Activated CD4-positive, CD25-positive, alpha-beta regulatory T cell treated with anti-CD3 and anti-CD28 coated beads, Interleukin-2, amount 50 U/mL, for 16 hours (primary cell): ENCODE results near the gene PKD2.
A peak's percentile ranks its signal among the peaks of the same experiment; 100 is the strongest.

Experiments
- DNase-seq: peaks from one replicate; pipeline ENCODE4 v3.0.0-alpha.2; 2020; ENCODE audit warnings: low read depth, low spot score

Gene PKD2

GRCh38 chr4:88007304-88008121 is at the start of gene PKD2:
PKD2 (plus strand) TSS chr4:88007635; CDS start chr4:88007734, 99 bp downstream.
- peak; percentile 53 for DNase-seq

- DNase-seq, result no peak
Measured at GRCh38 chr4:87961993-87962392, 45.4 kb upstream of the PKD2 start.

DNA sequence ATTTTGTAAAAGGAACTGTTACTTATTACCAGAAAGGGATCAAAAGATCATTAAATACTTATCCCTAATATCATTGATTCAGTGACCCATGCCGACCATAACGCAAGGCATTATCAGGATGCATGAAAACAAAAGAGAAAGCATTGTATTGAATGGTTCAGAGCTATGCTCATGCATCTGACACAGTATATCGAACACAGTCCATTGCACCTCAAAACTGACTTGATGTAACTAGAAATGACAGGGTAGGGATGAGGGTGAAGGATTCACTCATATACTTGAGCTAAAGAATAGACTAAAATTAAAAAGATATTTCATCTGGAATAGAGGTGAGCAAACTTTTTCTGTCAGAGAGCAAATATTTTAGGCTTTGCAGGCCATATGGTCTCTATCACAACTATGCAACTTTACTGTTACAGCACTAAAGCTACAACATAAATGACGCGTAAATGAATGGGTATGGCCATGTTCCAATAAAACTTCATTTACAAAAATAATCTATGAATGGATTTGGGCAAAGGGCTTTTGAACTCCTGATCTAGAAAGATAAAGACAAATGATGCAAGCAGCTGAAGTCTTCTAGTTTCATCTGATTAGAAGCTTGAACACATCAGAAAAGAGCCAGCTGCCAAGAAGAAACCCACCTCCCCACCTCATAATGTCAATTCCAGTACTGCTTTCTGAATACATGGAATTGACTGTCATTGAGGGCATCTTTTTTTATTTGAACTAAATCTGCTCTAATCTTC is 44.9 kb upstream of the PKD2 start:
- DNase-seq, result no peak

DNA sequence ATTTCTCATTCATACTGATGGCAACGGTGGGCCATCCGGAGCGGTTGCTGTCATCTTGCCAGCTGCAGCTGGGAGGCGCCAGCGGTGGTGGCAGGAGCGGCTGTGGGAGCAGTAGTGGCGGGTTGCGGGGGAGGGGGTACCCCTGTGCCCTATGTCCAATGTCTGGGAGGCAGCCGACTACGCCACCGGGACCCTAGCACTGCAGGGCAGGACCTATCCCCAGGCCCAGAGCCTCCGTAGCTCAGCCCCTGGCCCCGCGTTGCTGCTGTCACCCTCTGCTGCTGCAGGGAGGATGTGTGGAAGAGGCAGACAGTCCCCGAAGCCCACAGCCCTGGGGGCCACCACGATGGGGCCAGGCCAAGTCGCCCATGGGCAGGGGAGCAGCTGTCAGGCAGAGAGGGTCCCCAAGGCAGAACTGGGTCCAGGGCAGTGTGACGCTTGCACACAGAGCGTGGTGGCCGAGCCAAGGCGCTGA is 41.9 kb upstream of the PKD2 start:
- no peak for DNase-seq

- no peak for DNase-seq
Measured at GRCh38 chr4:87966095-87966496, 41.3 kb upstream of the PKD2 start.

GRCh38 chr4:87967193-87967592 is 40.2 kb upstream of the PKD2 start:
- no peak for DNase-seq

DNA sequence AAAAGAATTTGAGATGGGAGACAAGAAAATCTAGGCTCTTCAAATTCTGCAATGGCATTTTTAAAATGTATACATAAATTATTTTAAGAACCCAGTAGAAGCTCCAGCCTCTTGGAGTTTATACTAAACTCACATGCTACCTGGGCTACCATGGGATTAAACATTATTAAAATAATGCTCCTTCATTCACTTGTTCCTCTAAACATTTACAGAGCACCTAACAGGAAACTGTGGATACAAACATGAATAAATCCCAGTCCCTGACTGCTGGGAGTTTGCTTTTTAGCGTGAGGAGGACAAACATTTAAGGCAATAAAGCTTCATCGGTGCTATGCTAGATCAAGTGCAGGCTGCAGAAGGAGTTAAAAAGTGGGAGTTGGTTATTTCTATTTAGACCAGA is 37.3 kb upstream of the PKD2 start:
- no peak for DNase-seq

DNA sequence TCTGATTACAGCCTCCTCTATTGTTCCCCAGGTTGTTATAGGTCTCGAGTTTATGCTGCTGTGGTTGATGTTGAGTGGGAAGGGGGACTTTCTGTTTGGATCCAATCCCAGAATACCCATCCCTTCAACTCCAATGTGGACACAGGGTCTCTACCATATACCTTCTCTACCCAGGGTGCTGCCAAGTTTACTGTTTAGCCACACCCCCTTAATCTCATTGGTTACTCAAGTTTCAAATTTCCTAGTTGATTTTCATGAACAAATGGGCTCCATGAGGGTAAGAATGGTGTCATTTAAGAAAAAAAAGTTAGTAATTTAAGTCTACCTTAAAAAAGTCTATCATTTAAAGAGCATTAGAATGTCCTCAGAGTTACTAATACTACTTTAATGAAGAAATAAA is 35.6 kb upstream of the PKD2 start:
- no peak for DNase-seq

DNA sequence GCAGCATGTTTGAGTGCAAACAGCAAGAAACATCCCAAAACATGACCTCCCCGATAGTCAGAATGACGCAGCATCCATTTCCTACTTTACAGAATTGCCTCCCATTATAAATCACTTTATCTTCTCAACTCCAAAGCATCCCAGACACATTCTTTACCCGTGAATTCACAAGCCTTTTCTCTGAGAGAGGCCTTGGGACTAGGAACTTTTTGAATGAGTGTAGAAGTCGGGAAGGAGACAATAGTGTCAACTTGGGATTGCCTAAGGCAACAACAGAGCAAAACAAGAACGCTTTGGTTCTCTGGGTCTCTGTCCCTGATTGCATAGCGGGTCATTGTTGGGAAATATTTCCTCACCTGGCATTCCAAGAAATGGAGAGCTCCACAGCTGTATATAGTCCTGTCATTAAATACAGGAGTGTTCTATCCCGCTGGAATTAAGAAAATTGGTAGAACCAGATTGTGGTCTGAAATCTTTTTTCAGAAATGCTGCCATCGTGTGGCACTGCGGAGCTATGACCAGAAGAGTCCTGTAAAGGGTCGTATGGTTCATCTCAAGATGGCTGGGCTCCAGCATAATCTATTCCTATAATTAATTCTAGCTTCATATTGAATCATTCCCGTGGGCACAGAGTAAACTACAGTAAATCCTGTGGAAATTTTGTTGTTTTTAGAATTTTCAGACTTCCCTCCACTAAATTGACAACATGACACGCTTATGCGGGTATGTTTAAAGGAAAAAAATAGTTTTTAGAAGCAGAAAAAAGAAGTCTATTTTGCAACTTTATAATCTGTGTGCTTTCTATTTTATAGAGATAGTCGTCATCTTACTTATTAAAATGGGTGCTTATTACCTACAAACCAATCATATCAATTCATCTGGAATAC is 33.9 kb upstream of the PKD2 start:
- no peak for DNase-seq

DNA sequence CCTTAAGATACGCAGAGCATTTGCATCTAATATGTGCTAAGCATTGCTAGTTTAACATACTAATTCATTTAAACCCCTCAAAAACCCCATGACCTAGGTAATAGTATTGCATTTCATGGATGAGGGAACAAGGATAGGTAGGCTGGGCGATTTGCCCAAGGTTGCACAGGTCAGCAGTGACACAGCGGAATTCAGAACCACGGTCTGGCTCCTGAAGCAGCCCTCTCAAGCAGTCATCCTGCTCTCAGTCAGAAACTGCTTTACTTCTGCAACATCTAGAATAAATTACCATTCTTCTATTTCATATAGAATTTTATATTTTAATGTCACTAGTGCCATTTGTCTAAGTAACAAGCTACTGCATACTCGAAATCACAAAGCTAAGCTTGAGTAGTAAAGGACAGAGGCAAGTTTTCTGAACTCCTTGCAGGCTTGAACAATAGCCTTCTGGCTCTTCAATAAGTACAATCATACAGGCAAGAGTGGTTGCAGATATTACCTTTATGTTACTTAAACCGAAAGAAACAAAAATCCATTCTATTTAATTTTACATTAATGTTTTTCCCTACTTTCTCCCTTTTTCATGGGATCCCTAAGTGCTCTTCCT is 32.5 kb upstream of the PKD2 start:
- DNase-seq, result no peak

DNA sequence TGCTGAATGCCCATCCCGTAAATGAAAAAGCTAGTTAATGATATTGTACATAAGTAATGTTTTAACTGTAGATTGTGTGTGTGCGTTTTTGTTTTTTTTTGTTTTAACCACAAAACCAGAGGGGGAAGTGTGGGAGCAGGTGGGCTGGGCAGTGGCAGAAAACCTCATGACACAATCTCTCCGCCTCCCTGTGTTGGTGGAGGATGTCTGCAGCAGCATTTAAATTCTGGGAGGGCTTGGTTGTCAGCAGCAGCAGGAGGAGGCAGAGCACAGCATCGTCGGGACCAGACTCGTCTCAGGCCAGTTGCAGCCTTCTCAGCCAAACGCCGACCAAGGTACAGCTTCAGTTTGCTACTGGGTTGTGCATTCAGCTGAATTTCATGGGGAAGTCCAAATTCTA is 32.0 kb upstream of the PKD2 start, which contains the start of gene SPP1:
Gene SPP1, plus strand, starts transcription at position 249 of the 400 bp plus-strand sequence. CDS start 1,182 bp downstream, outside the sequence.
- DNase-seq, result no peak

- no peak for DNase-seq
Measured at GRCh38 chr4:87977521-87978278, 29.7 kb upstream of the PKD2 start.

DNA sequence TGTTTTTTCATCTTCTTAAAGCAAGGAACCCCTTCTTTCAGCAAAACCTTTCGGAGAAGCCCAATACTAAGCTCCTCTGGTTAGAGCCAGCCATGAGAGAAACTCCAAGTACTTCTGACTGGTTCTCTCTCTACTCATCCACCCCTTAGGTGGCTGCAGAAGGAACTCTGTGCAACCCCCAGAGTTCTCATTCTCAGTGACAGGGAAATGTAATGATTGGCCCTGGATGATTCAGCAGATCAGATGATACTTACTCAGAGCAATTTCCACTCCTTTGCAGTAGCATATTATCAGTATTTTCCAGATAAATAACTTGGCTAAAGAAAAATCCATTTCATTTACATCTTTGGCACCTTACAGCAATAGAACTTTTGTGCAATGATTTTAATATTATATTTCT is 28.8 kb upstream of the PKD2 start:
- DNase-seq, result no peak

DNA sequence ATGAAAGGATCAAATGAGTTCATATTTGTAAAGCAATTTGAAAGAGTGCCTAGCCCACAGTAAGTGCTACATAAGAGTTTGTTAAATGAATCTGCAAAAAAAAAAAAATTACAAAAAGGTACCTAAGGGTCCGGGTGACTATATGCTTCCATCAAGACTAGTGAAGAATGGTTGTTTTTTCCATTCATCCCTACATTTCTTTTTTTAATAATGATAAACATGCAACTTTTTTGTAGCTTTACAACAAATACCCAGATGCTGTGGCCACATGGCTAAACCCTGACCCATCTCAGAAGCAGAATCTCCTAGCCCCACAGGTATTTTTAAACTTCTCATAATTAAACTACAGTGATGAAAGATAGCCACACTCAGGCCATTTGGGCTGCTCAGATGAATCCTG is 27.6 kb upstream of the PKD2 start:
- no peak for DNase-seq

GRCh38 chr4:87981486-87981885 is 25.9 kb upstream of the PKD2 start:
- no peak for DNase-seq

DNA sequence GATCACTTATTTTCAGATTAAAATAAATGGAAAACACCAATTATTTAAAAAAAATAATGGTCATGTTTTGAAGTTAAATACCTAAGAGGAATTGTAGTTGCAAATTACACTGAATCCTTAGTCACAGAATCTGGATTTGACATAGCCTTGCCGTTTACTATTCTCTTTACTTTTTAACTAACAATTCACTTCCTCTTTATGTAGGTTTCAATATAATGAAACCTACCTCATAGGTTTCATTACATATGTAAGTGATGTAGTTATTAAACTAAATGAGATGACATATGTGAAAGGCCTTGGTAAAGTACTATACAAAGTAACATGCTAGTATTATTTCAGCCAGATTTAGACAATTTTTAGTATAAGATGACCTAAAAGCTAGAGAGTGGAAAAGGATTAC is 25.4 kb upstream of the PKD2 start:
- no peak for DNase-seq

DNA sequence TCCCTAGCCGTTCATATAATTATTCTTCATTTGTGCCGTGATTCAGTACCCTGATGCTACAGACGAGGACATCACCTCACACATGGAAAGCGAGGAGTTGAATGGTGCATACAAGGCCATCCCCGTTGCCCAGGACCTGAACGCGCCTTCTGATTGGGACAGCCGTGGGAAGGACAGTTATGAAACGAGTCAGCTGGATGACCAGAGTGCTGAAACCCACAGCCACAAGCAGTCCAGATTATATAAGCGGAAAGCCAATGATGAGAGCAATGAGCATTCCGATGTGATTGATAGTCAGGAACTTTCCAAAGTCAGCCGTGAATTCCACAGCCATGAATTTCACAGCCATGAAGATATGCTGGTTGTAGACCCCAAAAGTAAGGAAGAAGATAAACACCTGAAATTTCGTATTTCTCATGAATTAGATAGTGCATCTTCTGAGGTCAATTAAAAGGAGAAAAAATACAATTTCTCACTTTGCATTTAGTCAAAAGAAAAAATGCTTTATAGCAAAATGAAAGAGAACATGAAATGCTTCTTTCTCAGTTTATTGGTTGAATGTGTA is 24.9 kb upstream of the PKD2 start:
- DNase-seq, result no peak

GRCh38 chr4:87983996-87984395 is 23.4 kb upstream of the PKD2 start:
- no peak for DNase-seq

- no peak for DNase-seq
Measured at GRCh38 chr4:87985097-87985886, 22.1 kb upstream of the PKD2 start.

GRCh38 chr4:87985887-87986200 is 21.6 kb upstream of the PKD2 start:
- DNase-seq, result no peak
